K562 (cell line): ENCODE data around the gene P4HB. TPM values are rescaled to one million over a fixed set of nuclear protein-coding genes. Genes with fewer than 3 reads are reported as not detected.

ENCODE experiments used
- ATAC-seq: fragments of 200-7000 bp; cut with Tn5 transposase; 3 replicates; pipeline ENCODE4 v1.9.1; 2020; ENCODE audit warnings: moderate library complexity
- BruUV-seq: library from RNA; stranded (reverse); fragments of 400-500 nt; replicated peaks from 2 replicates; lab custom pipeline; 2021; lab: Mats Ljungman, UMichigan
- CTCF ChIA-PET: fragments of 300-600 bp; formaldehyde crosslinking; extraction: SDS; loops from one replicate; lab custom pipeline; 2021; ENCODE audit warnings: low intra/inter-chr PET ratio; lab: Yijun Ruan, JAX
- POLR2A ChIA-PET: fragments of 300-600, 350-650 bp; sonication (Branson Sonifier 250); formaldehyde crosslinking; extraction: SDS; loops from one replicate; lab custom pipeline; 2021; ENCODE audit warnings: antibody characterized with exemption, inconsistent platforms; lab: Yijun Ruan, JAX
- DNase-seq, 4 experiments: peaks; one replicate each; pipeline versions ENCODE4 v3.0.0 to v3.0.0-alpha.2; 2011 to 2018; ENCODE audit warnings: low spot score in 3 of 4, mixed read lengths in 3 of 4; ENCODE audit errors: extremely low read depth in 1 of 4
- FAIRE-seq: peaks from 2 replicates; lab custom pipeline; 2011; peaks lifted over from hg19 to GRCh38; lab: Jason Lieb, UNC
- H2AFZ ChIP-seq: 2 replicates; pipeline ENCODE4 v1.6.0; 2011; ENCODE audit warnings: low read depth, low read length, control low read depth, inconsistent platforms
- H3K27ac ChIP-seq: fragments of 200-600 bp; 3 replicates; pipeline ENCODE4 v1.8.0; 2011; ENCODE audit warnings: low read depth, mild to moderate bottlenecking, control low read depth, inconsistent platforms, low read length, moderate library complexity, mixed read lengths; ENCODE audit errors: extremely low read depth
- H3K27me3 ChIP-seq, 2 experiments: fragments of 300-600 bp in 1 of 2; 2 replicates in 1 of 2; 3 replicates in 1 of 2; pipeline versions ENCODE4 v1.6.0 to v1.8.0; 2011; ENCODE audit warnings: inconsistent platforms in 2 of 2, low read length in 2 of 2, mild to moderate bottlenecking in 1 of 2, mixed read lengths in 1 of 2, moderate library complexity in 1 of 2; ENCODE audit not compliant: control insufficient read depth in 2 of 2, insufficient read depth in 2 of 2
- H3K36me3 ChIP-seq: fragments of 300-600 bp; 3 replicates; pipeline ENCODE4 v1.8.0; 2011; ENCODE audit warnings: mild to moderate bottlenecking, low read length, inconsistent platforms; ENCODE audit not compliant: control insufficient read depth, insufficient read depth
- H3K4me1 ChIP-seq, 2 experiments: fragments of 200-600 bp in 1 of 2; replicated peaks in 1 of 2; 2 replicates in 1 of 2; 3 replicates in 1 of 2; pipeline versions ENCODE4 v1.5.1 to v1.8.0; 2011; ENCODE audit warnings: inconsistent platforms in 2 of 2, low read length in 2 of 2, mild to moderate bottlenecking in 1 of 2, mixed read lengths in 1 of 2, moderate library complexity in 1 of 2; ENCODE audit not compliant: control insufficient read depth in 2 of 2, insufficient read depth in 2 of 2
- H3K4me2 ChIP-seq: 2 replicates; pipeline ENCODE4 v1.6.1; 2011; ENCODE audit warnings: low read length, control low read depth, inconsistent platforms, mixed read lengths; ENCODE audit not compliant: insufficient read depth
- H3K4me3 ChIP-seq: fragments of 200-600 bp; sonication (generic), shearing (Covaris generic); 2 replicates; pipeline ENCODE4 v1.5.1; 2016; ENCODE audit warnings: control low read depth, inconsistent platforms
- H3K79me2 ChIP-seq: fragments of 200-600 bp; 3 replicates; pipeline ENCODE4 v1.8.0; 2011; ENCODE audit warnings: low read length, inconsistent platforms; ENCODE audit not compliant: control insufficient read depth, insufficient read depth
- H3K9ac ChIP-seq, 2 experiments: 2 replicates each; pipeline versions ENCODE4 v1.6.0 to v1.6.1; 2011; ENCODE audit warnings: low read depth in 2 of 2, low read length in 2 of 2, control low read depth in 1 of 2, inconsistent platforms in 1 of 2, mild to moderate bottlenecking in 1 of 2, mixed read lengths in 1 of 2; ENCODE audit not compliant: insufficient read depth in 1 of 2
- H3K9me1 ChIP-seq: one replicate; pipeline ENCODE4 v1.6.0; 2011; ENCODE audit warnings: inconsistent platforms, mild to moderate bottlenecking, low read length, moderate library complexity; ENCODE audit not compliant: control insufficient read depth, insufficient read depth
- H3K9me3 ChIP-seq: replicated peaks from 2 replicates; pipeline ENCODE4 v1.5.1; 2011; ENCODE audit warnings: low read depth, low read length, inconsistent platforms; ENCODE audit not compliant: control insufficient read depth, insufficient read depth
- H4K20me1 ChIP-seq: replicated peaks from 2 replicates; pipeline ENCODE4 v1.6.1; 2011; ENCODE audit warnings: low read length, inconsistent platforms, mixed read lengths; ENCODE audit not compliant: control insufficient read depth, insufficient read depth
- ATF3 ChIP-seq, 2 experiments: fragments of 450-650 bp in 1 of 2; sonication (generic) in 1 of 2; formaldehyde crosslinking in 1 of 2; IDR thresholded peaks in 1 of 2; conservative IDR thresholded peaks in 1 of 2; 2 replicates each; pipeline versions ENCODE4 v1.6.1 to v1.8.1; 2016 to 2023; ENCODE audit warnings: mild to moderate bottlenecking in 2 of 2, moderate library complexity in 2 of 2, inconsistent platforms in 1 of 2, missing genetic modification reagents in 1 of 2
- DACH1 ChIP-seq: fragments of 450-650 bp; IDR thresholded peaks from 2 replicates; pipeline ENCODE4 v1.6.1; 2018; ENCODE audit not compliant: partially characterized antibody
- OTX1 ChIP-seq: fragments of 450-650 bp; formaldehyde crosslinking; IDR thresholded peaks from 2 replicates; pipeline ENCODE4 v1.4.0; 2022; ENCODE audit warnings: mild to moderate bottlenecking
- POLR3A ChIP-seq: IDR thresholded peaks from 2 replicates; pipeline ENCODE4 v1.6.1; 2011; ENCODE audit warnings: borderline replicate concordance, mild to moderate bottlenecking, moderate library complexity; ENCODE audit not compliant: insufficient read length, insufficient read depth; ENCODE audit errors: extremely low read depth
- TCF7 ChIP-seq: sonication (generic); IDR thresholded peaks from 2 replicates; pipeline ENCODE4 v1.6.1; 2016; ENCODE audit warnings: antibody characterized with exemption, borderline replicate concordance
- ZFP36 ChIP-seq: fragments of 150-350 bp; IDR thresholded peaks from 2 replicates; pipeline ENCODE4 v1.6.1; 2018; ENCODE audit warnings: low read length, low read depth; ENCODE audit not compliant: partially characterized antibody
- ZNF143 ChIP-seq: sonication (generic); formaldehyde crosslinking; IDR thresholded peaks from 2 replicates; pipeline ENCODE4 v1.9.0; 2022; ENCODE audit warnings: mild to moderate bottlenecking, missing genetic modification reagents
- ZNF212 ChIP-seq: fragments of 450-650 bp; formaldehyde crosslinking; IDR thresholded peaks from 2 replicates; pipeline ENCODE4 v1.4.0; 2020; ENCODE audit warnings: mild to moderate bottlenecking
- ZNF3 ChIP-seq: fragments of 250-450 bp; sonication (Bioruptor Pico); IDR thresholded peaks from 2 replicates; pipeline ENCODE4 v1.5.0; 2021; ENCODE audit warnings: mild to moderate bottlenecking, moderate library complexity
- ZNF696 ChIP-seq: fragments of 250-450 bp; sonication (Bioruptor Pico); conservative IDR thresholded peaks from 2 replicates; pipeline ENCODE4 v1.4.0; 2020; ENCODE audit warnings: mild to moderate bottlenecking, moderate library complexity
- ZNF75A ChIP-seq: fragments of 450-650 bp; formaldehyde crosslinking; IDR thresholded peaks from 2 replicates; pipeline ENCODE4 v1.4.0; 2020; ENCODE audit warnings: mild to moderate bottlenecking
- WGBS: fragments of 100-300 bp; shearing (Covaris generic); methylation state at CpG from one replicate; pipeline ENCODE4 v1.1.6; 2016; ENCODE audit warnings: low coverage, mixed read lengths; ENCODE audit not compliant: insufficient coverage; ENCODE audit errors: missing lambda C conversion rate; 5-methylcytosine and 5-hydroxymethylcytosine counted together
- in situ Hi-C: fragments of 300-500 bp; cut with MboI; formaldehyde crosslinking; loops from 4 replicates; pipeline ENCODE4 v1.15.0; 2018; ENCODE audit warnings: inconsistent platforms, mixed read lengths
- intact Hi-C: fragments of 100-400 bp; cut with micrococcal nuclease; formaldehyde crosslinking; loops from 2 replicates; pipeline ENCODE4 v1.14.2; 2022
- polyA plus RNA-seq, 8 experiments: library from polyadenylated mRNA; depleted of rRNA in 4 of 8; stranded (reverse) in 5 of 8; unstranded in 3 of 8; fragments of >200 nt; fragmentation: Nextera tagmentation in 2 of 8; fragmentation: Illumina TruSeq in 1 of 8; extraction: Ambion mirVana in 2 of 8; extraction: Trizol in 1 of 8; gene quantifications; 2 replicates each; pipeline versions ENCODE4 v1.2.1 to v1.2.3, GENCODE V29; 2011 to 2014; ENCODE audit warnings: inconsistent platforms in 1 of 8, missing spikeins in 1 of 8
- total RNA-seq, 7 experiments: library from RNA; depleted of rRNA in 6 of 7; stranded (reverse); fragments of >200 nt in 6 of 7; fragmentation: Illumina TruSeq in 2 of 7; extraction: Trizol in 2 of 7; gene quantifications; 2 replicates each; pipeline versions ENCODE4 v1.2.1 to v1.2.3, GENCODE V29; 2011 to 2021; ENCODE audit warnings: low replicate concordance in 1 of 7
- TF ChIP-seq, protein P1 (sequence below): sonication (generic); formaldehyde crosslinking; IDR thresholded peaks from 2 replicates; pipeline ENCODE4 v1.8.1; 2022; ENCODE audit warnings: missing genetic modification reagents

Gene P4HB
- total and polyA plus RNA-seq, 9 of the 15 experiments (the other 6 are each of a cell fraction or from before 2014, with no cell fraction given) = 4.4 to 645 (median 325) TPM

DNA sequence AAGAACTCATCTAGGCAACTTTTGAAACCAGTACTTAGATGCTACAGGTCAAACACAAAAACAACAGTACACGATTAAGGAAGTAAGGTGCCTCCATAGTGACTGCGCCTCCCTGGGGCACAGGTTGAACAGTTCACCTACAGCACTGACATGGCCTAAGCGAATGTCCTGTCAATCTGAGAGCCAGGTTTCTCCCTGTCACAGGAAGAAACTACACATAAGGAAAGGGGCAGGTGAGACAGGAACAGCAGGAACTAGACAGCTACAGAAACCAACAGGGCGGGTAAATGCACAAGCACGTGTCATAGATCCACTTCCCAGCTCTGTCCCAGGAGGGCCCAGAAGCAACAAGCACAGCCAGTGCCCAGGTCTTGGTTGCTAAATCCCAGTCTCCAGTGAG, 18.8 kb upstream of the P4HB start:
- TF ChIP-seq ZNF212 (CRISPR knock-in tag) (no peak), ZNF3 (CRISPR knock-in tag) (no peak), TCF7 (no peak)
- Histone ChIP-seq H2AFZ (no peak overlapping the region), H3K4me1 (peaks cover 0 to 4% of the 10 kb centered on the region in 2 experiments; a peak in 1 of 5 replicates), H3K79me2 (no peaks in the 10 kb centered on the region; the same call in 2 of the 3 replicates), H3K4me2 (no peak overlapping the region), H3K36me3 (peaks cover 58% of the 10 kb centered on the region), H4K20me1 (no peaks in the 10 kb centered on the region), H3K9me1 (no peaks in the 10 kb centered on the region), H3K4me3 (no peak overlapping the region), H3K27me3 (no peaks in the 10 kb centered on the region), H3K9ac (peak overlapping the region in 1 of 2 experiments; percentile 33; a peak in 1 of 4 replicates), H3K9me3 (no peaks in the 10 kb centered on the region), H3K27ac (no peak overlapping the region)
- intact Hi-C loops = no loop called here
- no TSS peak for BruUV-seq
- 95% methylated on average over 5 of the region's 5 CpGs for WGBS
- CTCF ChIA-PET = no interaction called here
- ATAC-seq (peak; percentile 28), DNase-seq (peak in 1 of 4 experiments; percentile 3), FAIRE-seq (no peak)
- POLR2A ChIA-PET = interaction anchor here (0.6 to 1.7 kb wide), 4 partner anchors 9 to 356 kb away, joined by 3 to 4 read pairs (median 4); no protein-coding TSS in a partner anchor
- in situ Hi-C loops = no loop called here

GRCh38 chr17:81878294-81878693, 18.0 kb upstream of the P4HB start:
- no peak for DNase-seq
- no peaks in the 10 kb centered on the region; the same call in 2 of the 3 replicates for H3K79me2 ChIP-seq
- no peaks in the 10 kb centered on the region for H3K27me3 ChIP-seq
- no peak overlapping the region for H3K4me3 ChIP-seq
- 86% methylated on average over 3 of the region's 3 CpGs for WGBS
- H3K36me3 ChIP-seq = peaks cover 53% of the 10 kb centered on the region
- no peaks in the 10 kb centered on the region for H3K9me1 ChIP-seq
- H3K9ac ChIP-seq = no peak overlapping the region
- in situ Hi-C loops (no loop called here), intact Hi-C loops (no loop called here)
- BruUV-seq = no TSS peak
- ChIA-PET POLR2A (interaction anchor here (7.3 kb wide), 1 partner anchor 9 kb away, joined by 85 read pairs; the partner anchor contains the start of genes ALYREF and ANAPC11), CTCF (no interaction called here)
- no peak overlapping the region for H3K27ac ChIP-seq
- no peak overlapping the region for H2AFZ ChIP-seq
- ATAC-seq = no peak
- peaks cover 0 to 6% of the 10 kb centered on the region in 2 experiments; a peak in 2 of 5 replicates for H3K4me1 ChIP-seq
- no peaks in the 10 kb centered on the region for H4K20me1 ChIP-seq
- no peaks in the 10 kb centered on the region for H3K9me3 ChIP-seq
- H3K4me2 ChIP-seq = no peak overlapping the region
- FAIRE-seq = no peak
- TF ChIP-seq ATF3 (IDR thresholded peaks at IDR 0.05) (no peak), ATF3 (CRISPR knock-in tag; conservative IDR thresholded peaks at IDR 0.05) (no peak), POLR3A (no peak), DACH1 (no peak), ZNF143 (CRISPR knock-in tag) (no peak), ZFP36 (no peak), ZNF696 (no peak), OTX1 (CRISPR knock-in tag) (no peak), ZNF75A (CRISPR knock-in tag) (no peak)
- TF ChIP-seq, protein P1, sequence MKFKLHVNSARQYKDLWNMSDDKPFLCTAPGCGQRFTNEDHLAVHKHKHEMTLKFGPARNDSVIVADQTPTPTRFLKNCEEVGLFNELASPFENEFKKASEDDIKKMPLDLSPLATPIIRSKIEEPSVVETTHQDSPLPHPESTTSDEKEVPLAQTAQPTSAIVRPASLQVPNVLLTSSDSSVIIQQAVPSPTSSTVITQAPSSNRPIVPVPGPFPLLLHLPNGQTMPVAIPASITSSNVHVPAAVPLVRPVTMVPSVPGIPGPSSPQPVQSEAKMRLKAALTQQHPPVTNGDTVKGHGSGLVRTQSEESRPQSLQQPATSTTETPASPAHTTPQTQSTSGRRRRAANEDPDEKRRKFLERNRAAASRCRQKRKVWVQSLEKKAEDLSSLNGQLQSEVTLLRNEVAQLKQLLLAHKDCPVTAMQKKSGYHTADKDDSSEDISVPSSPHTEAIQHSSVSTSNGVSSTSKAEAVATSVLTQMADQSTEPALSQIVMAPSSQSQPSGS = no peak
